Ovary (tissue), 9 donors: ENCODE measurements around the gene RGS9. TPM values are rescaled to one million over a fixed set of nuclear protein-coding genes. Genes with fewer than 3 reads are reported as not detected.

Source experiments
- DNase-seq, 5 donors: peaks; one replicate each; pipeline ENCODE4 v3.0.0-alpha.2; 2019 to 2020
- H3K27ac ChIP-seq, 2 donors: fragments of 200-600 bp; one replicate each; pipeline versions ENCODE4 v1.5.1 to v1.8.0; 2019 to 2022
- H3K27me3 ChIP-seq: fragments of 200-600 bp; one replicate; pipeline ENCODE4 v1.8.0; 2022
- H3K36me3 ChIP-seq: fragments of 200-600 bp; sonication (generic); one replicate; pipeline ENCODE4 v1.5.1; 2019
- H3K4me1 ChIP-seq: one replicate; pipeline ENCODE4 v1.8.1; 2013; ENCODE audit warnings: mild to moderate bottlenecking, moderate library complexity; ENCODE audit not compliant: insufficient read depth
- H3K4me3 ChIP-seq: fragments of 200-600 bp; sonication (generic); one replicate; pipeline ENCODE4 v1.5.1; 2017
- H3K9me3 ChIP-seq, 2 donors: fragments of 200-600 bp in 1 of 2; sonication (generic) in 1 of 2; one replicate each; pipeline versions ENCODE4 v1.5.1 to v1.8.1; 2013 to 2019; ENCODE audit warnings: mild to moderate bottlenecking in 1 of 2, moderate library complexity in 1 of 2
- EP300 ChIP-seq: sonication (generic); formaldehyde crosslinking; IDR thresholded peaks from one replicate; pipeline ENCODE4 v1.6.1; 2017; ENCODE audit warnings: antibody characterized with exemption
- POLR2A ChIP-seq: fragments of 450-650 bp; IDR thresholded peaks from one replicate; pipeline ENCODE4 v1.6.1; 2017; ENCODE audit warnings: antibody characterized with exemption, mild to moderate bottlenecking, moderate library complexity
- WGBS, 3 donors: extraction: QIAGEN DNeasy Blood & Tissue Kit in 1 of 3; methylation state at CpG; one replicate each; pipeline versions ENCODE4 v1.1.5 to v1.1.7; 2013 to 2017; 5-methylcytosine and 5-hydroxymethylcytosine counted together
- intact Hi-C, 4 donors: fragments of 100-400 bp; cut with DNase I; formaldehyde crosslinking; loops; one replicate each; pipeline versions ENCODE4 v1.11.0 to v1.15.1; 2022 to 2023
- polyA plus RNA-seq, 2 donors: library from polyadenylated mRNA; stranded (reverse); fragments of 200-250 nt in 1 of 2; fragments of 350-450 nt in 1 of 2; fragmentation: Illumina TruSeq in 1 of 2; extraction: RNeasy Lipid Tissue Mini Kit (QIAGEN cat#74804) in 1 of 2; gene quantifications; one replicate each; pipeline ENCODE4 v1.2.3, GENCODE V29; 2013 to 2014
- total RNA-seq, 7 donors: library from RNA; depleted of rRNA in 2 of 7; stranded (reverse); fragments of >200 nt in 2 of 7; fragmentation: NEBNext Ultra II Directional in 3 of 7; extraction: Animal tissue kit (Norgen Biotek cat#: 25700) in 3 of 7; gene quantifications; one replicate each; pipeline versions ENCODE4 v1.1.0 to v1.2.4, GENCODE V29; 2016 to 2023
- TF ChIP-seq, protein P1 (sequence below), 3 donors: fragments of 450-650 bp in 2 of 3; fragments of 200-600 bp in 1 of 3; IDR thresholded peaks; one replicate each; pipeline versions ENCODE4 v1.5.1 to v1.8.0; 2016 to 2022; ENCODE audit warnings: antibody characterized with exemption in 3 of 3, mild to moderate bottlenecking in 1 of 3
- donor health status: DM: no; HTN: no; CAD: no; lungs with moderate emphysema.
- donor health status: DM: no; HTN: no; CAD: no.
- donor health status: Bipolar disorder and iron deficiency.
- donor health status: DM: yes; HTN: yes; CAD: no.
- donor health status: DM: no; HTN: no; CAD: no.
- donor health status: DM: yes; HTN: yes; CAD: no.

RGS9 gene
- total and polyA plus RNA-seq, 9 donors = 5.3 to 15.7 (median 9.1) TPM

DNA sequence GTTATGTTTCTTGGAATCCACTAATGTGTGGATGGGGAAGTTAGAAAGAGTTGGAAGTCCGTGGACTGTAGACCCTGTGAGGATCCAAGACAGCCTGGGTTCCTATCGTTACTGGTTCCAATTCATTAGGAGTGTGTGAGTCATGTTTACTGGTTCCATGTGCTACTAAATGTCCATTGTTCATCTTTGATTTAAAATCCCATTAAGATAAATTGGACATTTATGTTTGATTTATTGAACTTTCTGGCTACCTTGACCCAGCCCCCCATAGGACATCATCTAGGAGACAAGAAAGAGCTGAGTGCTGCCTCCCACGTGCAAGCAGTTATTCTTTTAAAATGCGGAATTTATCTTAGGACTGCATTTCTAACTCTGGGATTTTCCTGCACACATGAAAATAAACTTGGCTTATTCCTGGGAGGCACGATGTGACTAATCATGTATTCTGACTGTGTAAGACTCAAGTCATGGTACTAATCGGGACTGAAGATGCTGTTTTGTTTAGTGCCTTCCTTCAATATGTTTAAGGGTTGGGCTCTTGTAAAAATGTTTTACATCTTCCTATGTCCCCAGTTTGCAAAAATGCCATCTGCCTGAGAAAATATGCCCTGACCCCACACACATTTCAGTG is 53.4 kb downstream of the RGS9 start:
- 40 to 55% (median 48%) methylated on average over 6 of the region's 6 CpGs for WGBS, 3 donors
- Histone ChIP-seq H3K27me3 (no peaks in the 10 kb centered on the region), H3K4me1 (no peaks in the 10 kb centered on the region), H3K4me3 (no peak overlapping the region), H3K36me3 (no peaks in the 10 kb centered on the region), H3K9me3 (no peaks in the 10 kb centered on the region), H3K27ac (no peak overlapping the region)
- TF ChIP-seq POLR2A = no peak
- TF ChIP-seq, protein P1, sequence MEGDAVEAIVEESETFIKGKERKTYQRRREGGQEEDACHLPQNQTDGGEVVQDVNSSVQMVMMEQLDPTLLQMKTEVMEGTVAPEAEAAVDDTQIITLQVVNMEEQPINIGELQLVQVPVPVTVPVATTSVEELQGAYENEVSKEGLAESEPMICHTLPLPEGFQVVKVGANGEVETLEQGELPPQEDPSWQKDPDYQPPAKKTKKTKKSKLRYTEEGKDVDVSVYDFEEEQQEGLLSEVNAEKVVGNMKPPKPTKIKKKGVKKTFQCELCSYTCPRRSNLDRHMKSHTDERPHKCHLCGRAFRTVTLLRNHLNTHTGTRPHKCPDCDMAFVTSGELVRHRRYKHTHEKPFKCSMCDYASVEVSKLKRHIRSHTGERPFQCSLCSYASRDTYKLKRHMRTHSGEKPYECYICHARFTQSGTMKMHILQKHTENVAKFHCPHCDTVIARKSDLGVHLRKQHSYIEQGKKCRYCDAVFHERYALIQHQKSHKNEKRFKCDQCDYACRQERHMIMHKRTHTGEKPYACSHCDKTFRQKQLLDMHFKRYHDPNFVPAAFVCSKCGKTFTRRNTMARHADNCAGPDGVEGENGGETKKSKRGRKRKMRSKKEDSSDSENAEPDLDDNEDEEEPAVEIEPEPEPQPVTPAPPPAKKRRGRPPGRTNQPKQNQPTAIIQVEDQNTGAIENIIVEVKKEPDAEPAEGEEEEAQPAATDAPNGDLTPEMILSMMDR (IDR thresholded peaks at IDR 0.05) = no peak
- no peak for TF ChIP-seq EP300
- intact Hi-C loops = loop anchor here in 3 of 4 donors (10.0 kb wide), 5 partner anchors 226 to 416 kb away; no protein-coding TSS in a partner anchor
- DNase-seq = no peak

DNA sequence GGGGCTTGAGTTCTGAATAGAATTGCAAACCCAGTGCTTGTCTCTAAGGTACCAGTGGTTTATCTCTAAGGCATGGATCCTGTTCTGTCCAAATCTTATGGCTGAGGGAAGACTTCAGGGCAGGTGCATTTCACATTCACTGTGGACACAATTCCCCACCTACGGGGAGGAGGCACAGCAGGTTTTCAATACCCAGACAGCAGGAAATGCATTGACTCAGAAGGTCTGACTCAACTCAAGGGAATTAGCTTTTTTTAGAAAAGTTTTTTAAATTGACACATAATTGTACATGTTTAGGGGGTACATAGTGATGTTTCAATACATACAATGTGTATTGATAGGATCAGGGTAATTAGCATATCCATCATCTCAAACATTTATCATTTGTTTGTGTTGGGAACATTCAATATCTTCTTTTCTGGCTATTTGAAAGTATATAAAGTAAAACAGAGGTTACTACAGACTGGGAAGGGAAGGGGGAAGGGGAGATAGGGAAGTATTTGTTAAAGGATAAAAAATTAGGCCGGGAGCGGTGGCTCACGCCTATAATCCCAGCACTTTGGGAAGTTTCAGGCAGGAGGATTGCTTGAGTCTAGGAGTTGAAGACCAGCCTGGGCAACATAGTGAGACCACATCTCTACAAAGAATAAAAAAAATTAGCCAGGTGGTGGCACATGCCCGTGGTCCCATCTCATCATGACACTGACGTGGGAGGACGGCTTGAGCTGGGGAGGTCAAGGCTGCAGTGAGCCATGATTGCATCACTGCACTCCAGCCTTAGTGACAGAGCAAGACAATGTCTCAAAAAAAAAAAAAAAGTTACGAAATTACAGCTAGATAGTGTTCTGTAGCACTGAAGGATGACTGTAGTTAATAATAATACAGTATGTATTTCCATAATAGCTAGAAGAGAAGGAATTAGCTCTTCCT is 54.9 kb downstream of the RGS9 start:
- Histone ChIP-seq H3K4me1 (no peaks in the 10 kb centered on the region), H3K27me3 (no peaks in the 10 kb centered on the region), H3K27ac (no peak overlapping the region), H3K9me3 (no peaks in the 10 kb centered on the region), H3K36me3 (no peaks in the 10 kb centered on the region), H3K4me3 (no peak overlapping the region)
- no peak for DNase-seq
- TF ChIP-seq EP300 (no peak), POLR2A (no peak)
- TF ChIP-seq, protein P1 (IDR thresholded peaks at IDR 0.05) = no peak
- intact Hi-C loops = loop anchor here in 3 of 4 donors (10.0 kb wide), 5 partner anchors 227 to 417 kb away; no protein-coding TSS in a partner anchor
- WGBS, 3 donors = 80 to 93% (median 87%) methylated on average over 8 of the region's 8 CpGs

DNA sequence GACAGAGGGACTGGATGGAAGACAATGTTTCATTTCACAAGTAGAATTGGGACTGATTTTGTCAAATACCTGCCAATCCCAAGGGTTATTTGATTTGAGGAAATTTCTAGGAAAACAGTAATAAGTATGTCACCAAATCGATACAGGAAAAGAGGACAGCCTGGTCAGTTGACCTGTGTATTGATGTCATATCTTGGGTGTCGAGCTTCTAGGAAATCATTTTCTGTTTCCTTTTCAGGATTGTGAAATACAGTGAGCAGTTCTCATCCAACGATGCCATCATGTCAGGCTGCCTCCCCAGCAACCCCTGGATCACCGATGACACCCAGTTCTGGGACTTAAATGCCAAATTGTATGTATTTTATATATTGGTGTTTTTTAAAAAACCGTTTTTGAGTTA is 56.1 kb downstream of the RGS9 start:
- no peak overlapping the region for H3K27ac ChIP-seq
- intact Hi-C loops = loop anchor here in 3 of 4 donors (10.0 kb wide), 5 partner anchors 229 to 419 kb away; no protein-coding TSS in a partner anchor
- no peaks in the 10 kb centered on the region for H3K4me1 ChIP-seq
- TF ChIP-seq POLR2A (no peak), EP300 (no peak)
- TF ChIP-seq, protein P1 (IDR thresholded peaks at IDR 0.05) = no peak
- no peak for DNase-seq
- H3K4me3 ChIP-seq = no peak overlapping the region
- no peaks in the 10 kb centered on the region for H3K27me3 ChIP-seq
- no peaks in the 10 kb centered on the region for H3K9me3 ChIP-seq
- 86 to 89% (median 89%) methylated on average over 5 of the region's 5 CpGs for WGBS, 3 donors
- no peaks in the 10 kb centered on the region for H3K36me3 ChIP-seq

DNA sequence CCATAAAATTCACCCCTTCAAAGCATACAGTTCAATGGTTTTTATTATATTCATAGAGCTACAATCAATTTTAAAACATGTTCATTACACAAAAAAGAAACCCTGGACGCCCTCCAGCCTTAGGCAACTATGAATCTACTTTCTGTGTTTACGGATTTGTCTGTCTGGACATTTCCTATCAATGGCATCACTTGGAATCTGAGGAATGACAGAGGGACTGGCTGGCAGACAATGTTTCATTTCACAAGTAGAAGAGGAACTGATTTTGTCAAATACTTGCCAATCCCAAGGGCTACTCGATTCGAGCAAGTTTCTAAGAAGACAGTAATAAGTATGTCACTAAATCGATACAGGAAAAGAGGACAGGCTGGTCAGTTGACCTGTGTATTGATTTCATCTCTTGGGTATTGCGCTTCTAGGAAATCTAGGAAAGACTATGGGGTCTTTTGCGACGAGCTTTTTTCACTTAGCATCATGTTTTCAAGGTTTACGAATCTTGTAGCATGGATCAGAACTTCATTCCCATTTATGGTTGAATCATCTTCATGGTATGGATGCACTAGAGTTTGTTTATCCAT is 56.6 kb downstream of the RGS9 start:
- no peaks in the 10 kb centered on the region for H3K4me1 ChIP-seq
- 89 to 90% (median 90%) methylated on average over 9 of the region's 9 CpGs for WGBS, 3 donors
- no peaks in the 10 kb centered on the region for H3K27me3 ChIP-seq
- no peak for DNase-seq
- no peaks in the 10 kb centered on the region for H3K9me3 ChIP-seq
- H3K27ac ChIP-seq = no peak overlapping the region
- TF ChIP-seq, protein P1 (IDR thresholded peaks at IDR 0.05) = no peak
- no peak for TF ChIP-seq POLR2A
- TF ChIP-seq EP300 = no peak
- H3K36me3 ChIP-seq = no peaks in the 10 kb centered on the region
- no peak overlapping the region for H3K4me3 ChIP-seq
- intact Hi-C loops = loop anchor here in 3 of 4 donors (10.0 kb wide), 5 partner anchors 229 to 419 kb away; no protein-coding TSS in a partner anchor
